IPS-20b (cell line): ENCODE measurements around the gene CST8.

Source experiments
- H3K27ac ChIP-seq: one replicate; pipeline ENCODE4 v1.5.1; 2013; ENCODE audit warnings: low read length
- H3K27me3 ChIP-seq: 2 replicates; pipeline ENCODE4 v1.6.1; 2013; ENCODE audit warnings: mild to moderate bottlenecking, low read length, inconsistent platforms; ENCODE audit not compliant: insufficient read depth
- H3K36me3 ChIP-seq: 2 replicates; pipeline ENCODE4 v1.6.1; 2013; ENCODE audit warnings: low read depth, mild to moderate bottlenecking, inconsistent platforms, low read length, moderate library complexity; ENCODE audit not compliant: insufficient read depth
- H3K4me1 ChIP-seq: 2 replicates; pipeline ENCODE4 v1.6.1; 2013; ENCODE audit warnings: mild to moderate bottlenecking, control low read depth, inconsistent platforms, low read length, moderate library complexity; ENCODE audit not compliant: insufficient read depth
- H3K4me3 ChIP-seq: 2 replicates; pipeline ENCODE4 v1.5.1; 2013; ENCODE audit warnings: mild to moderate bottlenecking, low read length, inconsistent platforms
- H3K9ac ChIP-seq: 2 replicates; pipeline ENCODE4 v1.6.1; 2013; ENCODE audit warnings: low read depth, mild to moderate bottlenecking, inconsistent platforms, low read length, moderate library complexity
- H3K9me3 ChIP-seq: 2 replicates; pipeline ENCODE4 v1.6.1; 2013; ENCODE audit warnings: mild to moderate bottlenecking, low read depth, low read length, inconsistent platforms; ENCODE audit not compliant: insufficient read depth

Gene CST8

DNA sequence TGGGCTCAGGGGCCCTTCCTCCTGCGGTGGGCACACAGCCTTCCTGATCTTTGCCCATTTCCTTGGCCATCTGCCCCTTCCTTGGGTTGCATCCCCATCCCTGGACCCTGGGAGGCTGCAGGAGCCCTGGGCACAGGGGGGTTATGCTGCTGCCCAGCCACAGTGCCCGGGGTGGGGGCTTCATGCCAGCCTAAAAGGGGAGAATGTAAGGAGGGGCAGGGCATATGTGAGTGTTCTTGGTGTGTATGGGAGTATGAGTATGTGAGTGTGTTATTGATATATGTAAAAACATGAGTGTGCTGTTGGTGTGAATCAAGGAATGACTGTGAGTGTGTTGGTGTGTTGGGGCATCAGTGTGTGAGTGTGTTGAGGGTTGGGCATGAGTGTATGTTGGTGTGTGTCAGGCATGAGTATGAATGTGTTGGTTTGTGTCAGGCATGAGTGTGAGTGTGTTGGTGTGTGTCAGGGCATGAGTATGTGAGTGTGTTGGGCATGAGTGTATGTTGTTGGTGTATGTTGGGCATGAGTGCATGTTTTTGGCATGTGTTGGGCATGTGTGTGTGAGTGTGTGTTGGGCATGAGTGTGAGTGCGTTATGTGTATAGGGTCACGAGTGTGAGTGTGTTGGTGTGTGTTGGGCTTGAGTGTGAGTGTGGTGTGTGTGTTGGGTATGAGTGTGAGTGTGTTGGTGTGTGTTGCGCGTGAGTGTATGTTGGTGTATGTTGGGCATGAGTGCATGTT, 14.7 kb upstream of the CST8 start:
- H3K4me3 ChIP-seq: no peak overlapping the region
- H3K9ac ChIP-seq: no peak overlapping the region
- no peaks in the 10 kb centered on the region for H3K9me3 ChIP-seq
- peaks cover 13% of the 10 kb centered on the region; the same call in 1 of the 2 replicates for H3K4me1 ChIP-seq
- H3K27me3 ChIP-seq: peaks cover 16% of the 10 kb centered on the region
- no peak overlapping the region for H3K27ac ChIP-seq
- H3K36me3 ChIP-seq: no peaks in the 10 kb centered on the region

DNA sequence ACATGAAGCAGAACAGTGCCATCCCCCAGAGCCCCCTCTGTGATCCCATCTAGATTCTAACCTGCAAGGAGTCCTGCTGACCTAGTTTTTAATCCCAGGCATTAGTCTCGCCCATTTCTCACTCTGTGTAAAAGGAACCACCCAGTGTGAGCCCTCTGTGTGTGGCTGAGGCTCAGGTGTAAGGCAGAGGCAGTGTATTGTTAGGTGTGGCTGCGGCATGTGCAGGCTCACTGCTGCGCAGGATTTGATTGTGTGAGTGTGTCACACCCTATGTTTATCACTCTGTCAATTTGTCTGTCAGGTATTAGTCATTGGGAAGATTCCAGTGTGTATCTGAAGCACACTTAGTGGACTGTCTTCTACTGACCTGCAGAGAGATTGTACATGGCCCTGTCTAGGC, 13.7 kb upstream of the CST8 start:
- peaks cover 9% of the 10 kb centered on the region; the same call in 1 of the 2 replicates for H3K4me1 ChIP-seq
- no peak overlapping the region for H3K9ac ChIP-seq
- H3K9me3 ChIP-seq: no peaks in the 10 kb centered on the region
- no peak overlapping the region for H3K4me3 ChIP-seq
- H3K36me3 ChIP-seq: no peaks in the 10 kb centered on the region
- no peak overlapping the region for H3K27ac ChIP-seq
- H3K27me3 ChIP-seq: peaks cover 8% of the 10 kb centered on the region

DNA sequence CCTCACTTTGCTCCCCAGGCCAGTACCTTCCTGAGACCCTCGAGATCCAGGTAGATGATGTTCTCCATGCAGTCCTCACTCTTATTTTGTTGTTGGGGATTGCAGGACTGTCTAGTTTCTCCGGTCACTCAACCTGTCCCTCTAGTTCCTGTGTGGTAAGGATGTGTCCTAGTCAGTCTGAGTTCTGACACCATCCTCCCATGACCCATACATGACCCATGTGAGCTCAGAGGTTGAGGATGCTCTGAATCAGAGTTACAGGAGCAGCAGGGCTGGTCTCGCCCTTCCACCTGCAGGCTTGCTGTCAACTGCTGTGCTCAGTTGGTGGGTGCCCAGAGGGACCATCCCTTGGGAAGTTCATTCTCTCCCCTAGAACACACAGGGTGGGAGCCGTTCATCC, 11.9 kb upstream of the CST8 start:
- Histone ChIP-seq H3K27ac (no peak overlapping the region), H3K9ac (no peak overlapping the region), H3K27me3 (peaks cover 8% of the 10 kb centered on the region), H3K36me3 (no peaks in the 10 kb centered on the region), H3K4me3 (no peak overlapping the region), H3K4me1 (peaks cover 3% of the 10 kb centered on the region; the same call in 1 of the 2 replicates), H3K9me3 (no peaks in the 10 kb centered on the region)

DNA sequence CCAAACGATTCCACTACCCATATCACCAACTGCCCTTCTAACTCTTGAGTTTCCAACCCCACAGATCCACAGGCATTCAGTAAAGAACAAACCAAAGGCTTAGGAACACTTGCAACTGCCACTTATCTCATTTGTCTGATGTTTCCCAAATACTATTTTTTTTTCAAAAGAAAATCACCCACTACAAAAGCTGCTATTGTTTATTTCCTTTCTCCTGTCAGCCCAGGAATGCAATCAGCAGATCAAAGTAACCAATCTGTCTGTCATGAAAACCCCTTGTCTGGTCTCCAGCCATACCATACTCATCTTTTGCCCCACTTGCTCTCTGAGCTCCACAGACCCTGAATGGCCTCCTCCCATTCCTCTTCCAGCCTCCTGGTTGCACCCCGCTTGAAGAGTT, 8.8 kb upstream of the CST8 start:
- no peak overlapping the region for H3K4me3 ChIP-seq
- no peaks in the 10 kb centered on the region for H3K27me3 ChIP-seq
- H3K4me1 ChIP-seq: no peaks in the 10 kb centered on the region; the same call in 1 of the 2 replicates
- no peak overlapping the region for H3K27ac ChIP-seq
- H3K9me3 ChIP-seq: no peaks in the 10 kb centered on the region
- no peaks in the 10 kb centered on the region for H3K36me3 ChIP-seq
- H3K9ac ChIP-seq: no peak overlapping the region

DNA sequence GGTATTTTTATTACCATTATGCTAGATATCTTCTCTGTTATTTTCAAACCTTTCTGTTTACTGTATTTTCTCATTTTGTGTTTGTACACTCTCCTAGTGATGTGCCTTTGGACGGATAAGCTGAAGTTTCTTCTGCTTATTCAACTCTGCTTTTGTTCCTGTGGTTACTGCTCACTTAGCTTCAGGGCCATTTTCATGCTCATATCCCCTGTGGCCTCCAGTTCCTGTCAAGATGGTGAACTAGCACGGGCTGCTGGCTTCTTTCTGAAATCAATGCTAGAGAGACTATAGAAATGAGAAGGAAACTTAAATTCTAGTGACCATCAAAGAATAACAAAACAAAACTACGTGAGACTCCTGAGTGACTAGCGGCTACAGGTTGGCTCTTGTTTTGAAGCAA, 6.8 kb upstream of the CST8 start:
- H3K9me3 ChIP-seq: no peaks in the 10 kb centered on the region
- H3K27ac ChIP-seq: no peak overlapping the region
- H3K27me3 ChIP-seq: no peaks in the 10 kb centered on the region
- H3K4me3 ChIP-seq: no peak overlapping the region
- H3K4me1 ChIP-seq: no peaks in the 10 kb centered on the region; the same call in 1 of the 2 replicates
- no peaks in the 10 kb centered on the region for H3K36me3 ChIP-seq
- no peak overlapping the region for H3K9ac ChIP-seq

DNA sequence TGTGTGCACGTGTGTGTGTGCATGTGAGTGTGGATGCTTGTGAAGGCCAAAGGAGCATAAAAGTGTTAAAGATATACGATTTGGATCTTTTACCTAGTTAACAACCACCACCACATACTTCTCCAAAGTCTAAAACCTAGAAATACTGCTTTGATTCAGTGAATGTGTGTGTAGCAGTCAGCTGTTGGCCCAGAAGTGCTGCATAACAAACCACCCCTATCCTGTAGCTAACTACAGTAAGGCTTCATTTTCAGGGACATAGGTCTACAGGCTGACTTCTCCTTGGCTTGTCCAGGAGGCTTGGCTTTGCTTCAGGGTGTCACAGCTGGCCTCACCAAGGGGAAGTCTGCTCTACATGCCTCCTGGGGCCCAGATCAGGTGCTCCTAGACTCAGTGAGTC, 2.4 kb upstream of the CST8 start:
- no peaks in the 10 kb centered on the region for H3K36me3 ChIP-seq
- H3K27ac ChIP-seq: no peak overlapping the region
- no peak overlapping the region for H3K4me3 ChIP-seq
- no peak overlapping the region for H3K9ac ChIP-seq
- H3K4me1 ChIP-seq: no peaks in the 10 kb centered on the region; the same call in 1 of the 2 replicates
- no peaks in the 10 kb centered on the region for H3K9me3 ChIP-seq
- H3K27me3 ChIP-seq: no peaks in the 10 kb centered on the region

DNA sequence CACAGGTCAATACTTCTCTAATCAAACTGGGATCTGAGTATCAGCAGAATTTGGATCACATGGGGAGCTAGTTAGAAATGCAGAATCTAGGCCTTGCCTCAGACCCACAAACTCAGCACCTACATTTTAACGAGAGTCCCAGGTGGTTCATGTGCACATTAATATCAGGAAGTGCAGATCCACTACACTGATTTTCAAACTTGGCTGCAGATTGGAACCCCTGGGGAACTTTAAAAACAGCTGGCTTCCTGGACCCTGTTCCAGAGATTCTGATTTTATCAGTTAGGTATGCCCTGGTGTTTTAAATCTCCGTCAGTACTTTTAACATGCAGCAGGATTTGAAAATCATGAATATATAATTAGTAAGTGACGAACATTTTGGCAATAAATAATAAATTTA, 1.9 kb upstream of the CST8 start:
- H3K27ac ChIP-seq: no peak overlapping the region
- no peaks in the 10 kb centered on the region for H3K36me3 ChIP-seq
- H3K9me3 ChIP-seq: no peaks in the 10 kb centered on the region
- H3K27me3 ChIP-seq: no peaks in the 10 kb centered on the region
- H3K4me1 ChIP-seq: no peaks in the 10 kb centered on the region; the same call in 1 of the 2 replicates
- no peak overlapping the region for H3K9ac ChIP-seq
- no peak overlapping the region for H3K4me3 ChIP-seq

DNA sequence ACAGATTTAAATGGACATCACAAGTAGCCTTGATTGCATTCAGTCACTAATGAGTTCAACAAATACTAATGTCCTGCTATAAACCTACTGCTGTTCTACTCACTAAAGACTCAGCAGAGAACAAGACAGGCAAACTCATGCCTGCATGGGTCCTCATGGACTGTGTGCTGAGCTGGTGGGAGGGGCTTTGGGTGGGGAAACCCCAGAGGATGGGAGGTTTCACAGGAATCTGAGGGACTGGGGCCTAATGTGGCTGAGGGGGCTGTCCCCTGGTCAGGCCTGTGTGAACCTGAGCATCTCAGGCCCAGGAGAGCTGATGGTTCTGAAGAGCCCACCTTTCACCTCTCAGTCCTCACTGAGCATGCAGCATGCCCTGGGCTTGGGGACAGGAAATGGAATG, 1.4 kb downstream of the CST8 start:
- no peaks in the 10 kb centered on the region for H3K4me1 ChIP-seq
- no peaks in the 10 kb centered on the region for H3K27me3 ChIP-seq
- H3K36me3 ChIP-seq: no peaks in the 10 kb centered on the region

DNA sequence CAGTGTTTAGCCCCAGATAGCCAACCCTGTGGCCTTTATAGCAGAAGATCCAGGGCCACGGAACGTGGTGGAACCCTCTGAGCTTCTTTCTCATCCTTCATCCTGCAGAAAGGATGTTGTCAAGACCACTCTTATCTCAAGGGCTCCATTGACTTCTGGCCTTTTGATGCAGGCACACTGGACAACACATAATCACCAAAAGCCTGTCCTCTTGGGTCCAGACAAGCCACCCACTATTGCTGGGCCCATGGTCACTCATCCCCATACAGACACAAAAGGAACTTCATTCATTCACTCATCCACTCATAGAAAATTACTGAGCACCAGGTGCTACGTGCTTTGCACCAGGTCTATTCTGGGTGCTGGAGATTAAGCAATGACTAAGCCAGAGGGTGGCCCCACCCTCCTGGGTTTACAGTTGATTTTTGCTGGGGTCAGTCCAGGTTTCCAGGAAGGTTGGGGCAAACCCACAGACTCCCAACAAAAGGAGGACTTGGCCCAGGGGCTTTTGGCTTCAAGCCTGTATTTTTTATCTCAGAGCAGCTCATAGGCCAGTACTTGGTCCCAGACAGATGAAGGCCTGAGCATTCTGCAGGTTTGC, 2.4 kb downstream of the CST8 start:
- Histone ChIP-seq H3K36me3 (no peaks in the 10 kb centered on the region), H3K9ac (no peak overlapping the region), H3K27ac (no peak overlapping the region), H3K27me3 (no peaks in the 10 kb centered on the region), H3K4me1 (no peaks in the 10 kb centered on the region), H3K4me3 (no peak overlapping the region), H3K9me3 (peaks cover 14% of the 10 kb centered on the region)

More for the DNA sequence above, 1.4 kb downstream of the CST8 start:
- H3K9me3 ChIP-seq: peaks cover 12% of the 10 kb centered on the region; the same call in 1 of the 2 replicates
- no peak overlapping the region for H3K27ac ChIP-seq
- no peak overlapping the region for H3K9ac ChIP-seq
- H3K4me3 ChIP-seq: no peak overlapping the region

DNA sequence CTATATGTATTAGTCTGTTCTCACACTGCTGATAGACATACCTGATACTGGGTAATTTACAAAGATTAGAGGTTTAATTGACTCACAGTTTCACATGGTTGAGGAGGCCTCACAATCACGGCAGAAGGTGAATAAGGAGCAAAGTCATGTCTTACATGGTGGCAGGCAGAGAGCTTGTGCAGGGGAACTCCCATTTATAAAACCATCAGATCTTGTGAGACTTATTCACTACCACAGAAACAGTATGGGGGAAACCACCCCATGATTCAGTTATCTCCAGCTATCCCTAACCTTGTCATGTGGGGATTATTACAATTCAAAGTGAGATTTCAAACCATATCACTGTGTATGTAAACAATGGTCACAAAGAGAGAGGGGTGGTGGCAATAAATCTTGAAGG, 6.6 kb downstream of the CST8 start:
- Histone ChIP-seq H3K27ac (no peak overlapping the region), H3K36me3 (no peaks in the 10 kb centered on the region), H3K4me3 (no peak overlapping the region), H3K9ac (no peak overlapping the region), H3K4me1 (no peaks in the 10 kb centered on the region), H3K27me3 (no peaks in the 10 kb centered on the region), H3K9me3 (peaks cover 14% of the 10 kb centered on the region)

DNA sequence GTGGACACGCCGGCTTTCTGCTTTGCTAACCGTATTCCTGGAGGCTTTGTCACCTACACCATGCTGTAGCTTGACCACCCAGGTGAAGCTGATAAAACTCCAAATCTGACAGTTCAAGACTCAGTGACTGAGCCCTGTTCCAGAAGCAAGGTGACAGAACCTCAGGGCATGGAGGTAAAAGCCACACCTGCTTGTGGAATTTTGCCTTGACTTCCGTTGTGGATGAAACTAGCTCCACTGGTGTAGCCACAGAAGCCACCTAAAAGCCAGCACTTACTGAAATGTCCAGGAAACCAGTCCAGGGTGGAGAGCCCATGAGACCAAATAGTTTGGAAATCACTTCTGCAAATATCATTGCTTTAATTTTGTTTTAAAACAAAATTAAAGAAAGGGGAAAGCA, 11.0 kb downstream of the CST8 start:
- no peak overlapping the region for H3K27ac ChIP-seq

DNA sequence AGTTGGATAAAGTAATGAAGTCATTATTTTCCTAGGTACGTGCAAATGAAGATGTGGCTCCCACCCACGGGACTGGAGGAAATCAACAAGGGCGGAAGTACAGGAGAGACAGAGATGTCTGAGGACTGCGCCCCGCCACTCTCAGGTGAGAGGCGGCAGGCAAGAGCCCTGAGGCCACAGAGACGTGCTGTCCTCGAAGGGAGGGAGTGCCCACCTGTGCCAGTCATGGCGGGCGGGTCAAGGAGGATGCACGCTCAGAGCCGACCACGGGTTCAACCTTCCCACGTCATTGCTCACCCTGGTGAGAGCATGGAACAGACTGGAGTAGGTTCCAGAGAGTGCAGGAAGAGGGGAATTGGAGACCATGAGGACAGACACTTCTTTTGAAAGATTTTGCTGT, 12.7 kb downstream of the CST8 start:
- Histone ChIP-seq H3K27me3 (no peaks in the 10 kb centered on the region), H3K27ac (no peak overlapping the region), H3K36me3 (no peaks in the 10 kb centered on the region), H3K4me3 (no peak overlapping the region), H3K9me3 (no peaks in the 10 kb centered on the region), H3K4me1 (peaks cover 9% of the 10 kb centered on the region), H3K9ac (no peak overlapping the region)

More for the DNA sequence above, 11.0 kb downstream of the CST8 start:
- H3K4me1 ChIP-seq: no peaks in the 10 kb centered on the region
- H3K9ac ChIP-seq: no peak overlapping the region
- no peak overlapping the region for H3K4me3 ChIP-seq
- H3K36me3 ChIP-seq: no peaks in the 10 kb centered on the region
- peaks cover 4% of the 10 kb centered on the region for H3K9me3 ChIP-seq
- H3K27me3 ChIP-seq: no peaks in the 10 kb centered on the region
